ENCODE measurements around the gene RPS3.

GRCh38 chr11:75403983-75404658 is 4.8 kb downstream of the RPS3 start:
- TF ChIP-seq CTCF (IDR thresholded peaks at IDR 0.05) (no peak), POLR2A (IDR thresholded peaks at IDR 0.05) (no peak)
